Hematopoietic multipotent progenitor cell treated with erythropoietin and hydrocortisone succinate and interleukin-3 and kit ligand, for 15 days (in vitro differentiated cells): ENCODE data around the gene PLPPR2.
"Not testable (repeated sequence)": the region's sequence is repeated elsewhere in the genome, so short reads cannot be mapped to it uniquely, and the experiment has no call there.

Experiments used
- DNase-seq: peaks from one replicate; pipeline ENCODE4 v3.0.0-alpha.2; 2015; ENCODE audit warnings: low spot score

PLPPR2 gene

GRCh38 chr19:11373166-11373884 lies 18.1 kb downstream of the PLPPR2 start:
- peak; percentile 45 for DNase-seq

- DNase-seq, result no peak
These were observed 18.7 kb downstream of the PLPPR2 start for GRCh38 chr19:11373885-11374432.

- peak; percentile 98 for DNase-seq
These were observed 19.4 kb downstream of the PLPPR2 start, which contains the start of gene SWSAP1 for GRCh38 chr19:11374433-11375142. Gene SWSAP1 (plus strand): TSS chr19:11374666. CDS start chr19:11374681, 15 bp downstream.

- no peak for DNase-seq
These were observed 20.1 kb downstream of the PLPPR2 start for GRCh38 chr19:11375143-11375948.

- DNase-seq, result peak; percentile 49
These were observed 22.0 kb downstream of the PLPPR2 start for GRCh38 chr19:11377237-11377636.

- DNase-seq, result no peak
These were observed 22.5 kb downstream of the PLPPR2 start for GRCh38 chr19:11377756-11378155.

GRCh38 chr19:11378319-11379189 lies 23.3 kb downstream of the PLPPR2 start:
- peak; percentile 50 for DNase-seq

- DNase-seq, result not testable (repeated sequence)
These were observed 24.1 kb downstream of the PLPPR2 start for GRCh38 chr19:11379269-11379845.

GRCh38 chr19:11379857-11380350 lies 24.7 kb downstream of the PLPPR2 start:
- no peak for DNase-seq

GRCh38 chr19:11380653-11381537 lies 25.7 kb downstream of the PLPPR2 start:
- peak; percentile 95 for DNase-seq

- DNase-seq, result peak; percentile 90
These were observed 27.9 kb downstream of the PLPPR2 start for GRCh38 chr19:11382898-11383705.

GRCh38 chr19:11383706-11384048 lies 28.4 kb downstream of the PLPPR2 start:
- no peak for DNase-seq

- DNase-seq, result no peak
These were observed 29.5 kb downstream of the PLPPR2 start for GRCh38 chr19:11384778-11385129.

- no peak for DNase-seq
These were observed 32.2 kb downstream of the PLPPR2 start for GRCh38 chr19:11387162-11388034.

- no peak for DNase-seq
These were observed 35.1 kb downstream of the PLPPR2 start for GRCh38 chr19:11390359-11390758.

- DNase-seq, result no peak
These were observed 35.9 kb downstream of the PLPPR2 start for GRCh38 chr19:11390933-11391680.

- no peak for DNase-seq
These were observed 41.9 kb downstream of the PLPPR2 start for GRCh38 chr19:11397089-11397610.
